HG02798 (cell line): Measurements from ENCODE around the gene NAGLU.
"Not testable (repeated sequence)": the region's sequence is repeated elsewhere in the genome, so short reads cannot be mapped to it uniquely, and the experiment has no call there.

Source experiments
- ATAC-seq: cut with Tn5 transposase; IDR thresholded peaks from one replicate; pipeline ENCODE4 v1.9.1; 2021; ENCODE audit warnings: mild to moderate bottlenecking; ENCODE audit not compliant: unreplicated experiment, poor library complexity

NAGLU gene

GRCh38 chr17:42520540-42520951 is 15.5 kb upstream of the NAGLU start:
- no peak for ATAC-seq

GRCh38 chr17:42521036-42521435 is 15.0 kb upstream of the NAGLU start:
- no peak for ATAC-seq

GRCh38 chr17:42521666-42522262 is 14.3 kb upstream of the NAGLU start:
- ATAC-seq, result no peak

- ATAC-seq, result no peak
Observed at GRCh38 chr17:42522263-42522790, 13.7 kb upstream of the NAGLU start.

GRCh38 chr17:42522798-42523278 is 13.2 kb upstream of the NAGLU start:
- ATAC-seq, result no peak

- ATAC-seq, result no peak
Observed at GRCh38 chr17:42525221-42525620, 10.8 kb upstream of the NAGLU start.

GRCh38 chr17:42526031-42526444 is 10.0 kb upstream of the NAGLU start:
- ATAC-seq, result no peak

GRCh38 chr17:42527932-42528331 is 8.1 kb upstream of the NAGLU start:
- no peak for ATAC-seq

- no peak for ATAC-seq
Observed at GRCh38 chr17:42529061-42529460, 7.0 kb upstream of the NAGLU start.

- no peak for ATAC-seq
Observed at GRCh38 chr17:42530952-42531454, 5.0 kb upstream of the NAGLU start.

- ATAC-seq, result no peak
Observed at GRCh38 chr17:42531455-42532354, 4.3 kb upstream of the NAGLU start.

- ATAC-seq, result no peak
Observed at GRCh38 chr17:42535155-42536047, 640 bp upstream of the NAGLU start.

GRCh38 chr17:42536372-42537155 is 523 bp downstream of the NAGLU start:
- peak; percentile 73 for ATAC-seq

- ATAC-seq, result no peak
Observed at GRCh38 chr17:42537156-42537805, 1.2 kb downstream of the NAGLU start.

GRCh38 chr17:42537826-42538451 is 1.9 kb downstream of the NAGLU start:
- ATAC-seq, result no peak

- no peak for ATAC-seq
Observed at GRCh38 chr17:42538482-42538881, 2.4 kb downstream of the NAGLU start.

- not testable (repeated sequence) for ATAC-seq
Observed at GRCh38 chr17:42540558-42540957, 4.5 kb downstream of the NAGLU start.

GRCh38 chr17:42541041-42541833 is 5.2 kb downstream of the NAGLU start:
- no peak for ATAC-seq
